GM23338 (cell line): Measurements from ENCODE around the gene MLLT10. TPM values are rescaled to one million over a fixed set of nuclear protein-coding genes. Genes with fewer than 3 reads are reported as not detected.

Experiments
- ATAC-seq: fragments of 200-7000 bp; cut with Tn5 transposase; 3 replicates; pipeline ENCODE4 v1.9.1; 2020
- DNase-seq: peaks from one replicate; pipeline ENCODE4 v3.0.0-alpha.2; 2015; ENCODE audit warnings: low spot score
- H2AFZ ChIP-seq: fragments of 200-600 bp; sonication (generic); 2 replicates; pipeline ENCODE4 v1.8.0; 2016; ENCODE audit warnings: antibody characterized with exemption, mild to moderate bottlenecking, moderate library complexity
- H3F3A ChIP-seq: fragments of 200-600 bp; sonication (generic); replicated peaks from 2 replicates; pipeline ENCODE4 v1.8.0; 2017; ENCODE audit warnings: antibody characterized with exemption, mixed run types, low read depth
- H3K27ac ChIP-seq: fragments of 200-600 bp; sonication (generic); 2 replicates; pipeline ENCODE4 v1.6.1; 2016; ENCODE audit warnings: low read depth
- H3K27me3 ChIP-seq: fragments of 200-600 bp; sonication (generic); 2 replicates; pipeline ENCODE4 v1.8.0; 2016; ENCODE audit warnings: mild to moderate bottlenecking, mixed run types, moderate library complexity; ENCODE audit not compliant: insufficient read depth
- H3K36me3 ChIP-seq: fragments of 200-600 bp; sonication (generic); 2 replicates; pipeline ENCODE4 v1.8.0; 2016; ENCODE audit warnings: mild to moderate bottlenecking; ENCODE audit not compliant: insufficient read depth
- H3K4me1 ChIP-seq: fragments of 200-600 bp; sonication (generic); 2 replicates; pipeline ENCODE4 v1.8.0; 2016; ENCODE audit warnings: mild to moderate bottlenecking, moderate library complexity; ENCODE audit not compliant: insufficient read depth
- H3K4me2 ChIP-seq: fragments of 200-600 bp; sonication (generic); 2 replicates; pipeline ENCODE4 v1.7.1; 2017; ENCODE audit warnings: mixed run types
- H3K4me3 ChIP-seq: fragments of 200-600 bp; sonication (generic); 2 replicates; pipeline ENCODE4 v1.6.1; 2016; ENCODE audit warnings: mixed run types
- H3K79me2 ChIP-seq: fragments of 200-600 bp; sonication (generic); replicated peaks from 2 replicates; pipeline ENCODE4 v1.8.0; 2017; ENCODE audit warnings: mild to moderate bottlenecking; ENCODE audit not compliant: insufficient read depth
- H3K9me2 ChIP-seq: fragments of 200-600 bp; sonication (generic); 2 replicates; pipeline ENCODE4 v1.8.0; 2017; ENCODE audit not compliant: insufficient read depth
- H4K20me1 ChIP-seq: fragments of 200-600 bp; sonication (generic); replicated peaks from 2 replicates; pipeline ENCODE4 v1.8.0; 2017; ENCODE audit warnings: mild to moderate bottlenecking; ENCODE audit not compliant: insufficient read depth
- H3K27ac Mint-ChIP-seq: 2 replicates; pipeline ENCODE4 v1.8.0; 2020; ENCODE audit warnings: inconsistent platforms, mild to moderate bottlenecking, moderate library complexity, mixed read lengths
- H3K27me3 Mint-ChIP-seq: 3 replicates; pipeline ENCODE4 v1.8.0; 2022; ENCODE audit warnings: low read depth, mild to moderate bottlenecking, moderate library complexity, mixed read lengths, inconsistent platforms; ENCODE audit not compliant: insufficient read depth, poor library complexity
- H3K36me3 Mint-ChIP-seq: 3 replicates; pipeline ENCODE4 v1.8.0; 2021; ENCODE audit warnings: low read depth, mild to moderate bottlenecking, inconsistent platforms, moderate library complexity, mixed read lengths
- H3K4me1 Mint-ChIP-seq: 3 replicates; pipeline ENCODE4 v1.8.0; 2020; ENCODE audit warnings: mild to moderate bottlenecking, inconsistent platforms, mixed read lengths
- H3K4me3 Mint-ChIP-seq: 3 replicates; pipeline ENCODE4 v1.8.0; 2021; ENCODE audit warnings: moderate library complexity, mild to moderate bottlenecking, inconsistent platforms, mixed read lengths
- H3K9me3 Mint-ChIP-seq: 3 replicates; pipeline ENCODE4 v1.8.0; 2020; ENCODE audit warnings: moderate library complexity, mild to moderate bottlenecking, inconsistent platforms, mixed read lengths
- CREB1 ChIP-seq: fragments of 250-450 bp; sonication (Bioruptor Pico); IDR thresholded peaks from 2 replicates; pipeline ENCODE4 v1.5.0; 2020; ENCODE audit warnings: low read depth, mild to moderate bottlenecking, moderate library complexity
- EZH2 ChIP-seq: fragments of 200-600 bp; sonication (generic); IDR thresholded peaks from one replicate; pipeline ENCODE4 v1.8.0; 2017; ENCODE audit warnings: antibody characterized with exemption, mild to moderate bottlenecking, low read depth; ENCODE audit not compliant: unreplicated experiment
- EZH2phosphoT487 ChIP-seq: fragments of 200-600 bp; sonication (generic); IDR thresholded peaks from one replicate; pipeline ENCODE4 v1.8.1; 2018; ENCODE audit warnings: antibody characterized with exemption; ENCODE audit not compliant: unreplicated experiment
- JUNB ChIP-seq: IDR thresholded peaks from one replicate; pipeline ENCODE4 v1.6.1; 2016; ENCODE audit warnings: antibody characterized with exemption; ENCODE audit not compliant: unreplicated experiment
- NANOG ChIP-seq: IDR thresholded peaks from 2 replicates; pipeline ENCODE4 v1.6.1; 2016; ENCODE audit warnings: antibody characterized with exemption, borderline replicate concordance
- POLR2AphosphoS5 ChIP-seq: IDR thresholded peaks from 2 replicates; pipeline ENCODE4 v1.6.1; 2016; ENCODE audit warnings: antibody characterized with exemption, low read depth
- STAT1 ChIP-seq: IDR thresholded peaks from one replicate; pipeline ENCODE4 v1.6.1; 2016; ENCODE audit warnings: antibody characterized with exemption; ENCODE audit not compliant: unreplicated experiment
- ZNF114 ChIP-seq: fragments of 250-450 bp; sonication (Bioruptor Pico); IDR thresholded peaks from 2 replicates; pipeline ENCODE4 v1.5.0; 2020; ENCODE audit warnings: mild to moderate bottlenecking, moderate library complexity
- ZNF331 ChIP-seq: fragments of 250-450 bp; sonication (Bioruptor Pico); IDR thresholded peaks from 2 replicates; pipeline ENCODE4 v1.5.0; 2020; ENCODE audit warnings: low read depth, mild to moderate bottlenecking, moderate library complexity
- polyA plus RNA-seq: library from polyadenylated mRNA; unstranded; fragments of >200 nt; fragmentation: Nextera tagmentation; extraction: Ambion mirVana; gene quantifications from 2 replicates; pipeline ENCODE4 v1.2.1, GENCODE V29; 2016
- total RNA-seq: library from RNA; depleted of rRNA; stranded (reverse); fragments of >200 nt; shearing (Covaris generic); gene quantifications from 2 replicates; pipeline ENCODE4 v1.2.3, GENCODE V29; 2014
- TF ChIP-seq, protein P1 (sequence below), 2 experiments: fragments of 200-600 bp in 1 of 2; sonication (generic) in 1 of 2; conservative IDR thresholded peaks; 2 replicates each; pipeline versions ENCODE4 v1.5.1 to v1.6.1; 2016 to 2017; ENCODE audit warnings: antibody characterized with exemption in 2 of 2, low read depth in 2 of 2, mild to moderate bottlenecking in 2 of 2, moderate library complexity in 1 of 2
- TF ChIP-seq, protein P2 (sequence below): fragments of 250-450 bp; sonication (Bioruptor Pico); IDR thresholded peaks from 2 replicates; pipeline ENCODE4 v1.5.0; 2020; ENCODE audit warnings: mild to moderate bottlenecking, moderate library complexity
- TF ChIP-seq, protein P3 (sequence below): IDR thresholded peaks from one replicate; pipeline ENCODE4 v1.6.1; 2018; ENCODE audit warnings: antibody characterized with exemption; ENCODE audit not compliant: unreplicated experiment
- TF ChIP-seq, protein P4 (sequence below): IDR thresholded peaks from 2 replicates; pipeline ENCODE4 v1.6.1; 2016; ENCODE audit warnings: antibody characterized with exemption

The MLLT10 gene
- total and polyA plus RNA-seq, 2 experiments from 2014 or later = 28.8 to 55.4 TPM

DNA sequence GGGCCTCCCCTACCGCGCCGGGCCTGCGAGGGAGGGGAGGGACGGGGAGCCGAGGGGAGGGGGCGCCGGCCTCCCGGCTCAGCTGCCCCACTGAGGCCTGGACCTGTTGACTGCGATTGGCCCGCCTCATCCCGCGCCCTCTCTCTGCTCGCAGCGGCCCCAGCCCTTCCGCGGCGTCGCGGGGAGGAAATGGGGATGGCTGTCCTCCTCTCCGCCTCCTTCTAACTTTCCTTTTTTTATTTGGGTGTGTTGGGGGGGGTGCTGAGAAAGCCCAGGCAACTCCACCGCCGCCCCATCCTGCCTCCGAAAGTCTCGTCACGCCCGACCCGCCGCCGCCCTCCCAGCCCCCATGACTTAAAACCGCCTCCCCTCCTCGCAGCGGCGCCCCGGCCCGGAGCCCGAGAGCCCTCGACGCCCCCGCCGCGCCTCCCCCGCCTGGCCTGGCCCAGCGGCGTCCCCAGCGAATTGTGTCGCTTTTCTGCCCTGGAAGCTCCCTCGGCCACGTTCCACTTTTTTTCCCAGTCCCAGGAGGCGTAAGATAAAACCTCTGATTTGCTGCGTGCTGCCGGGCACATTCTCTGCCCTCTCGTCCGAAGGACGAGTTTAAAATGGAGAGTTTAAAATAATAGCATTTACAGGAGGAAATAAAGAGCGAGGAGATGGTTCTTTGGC is 7.7 kb upstream of the MLLT10 start:
- TF ChIP-seq, protein P1, sequence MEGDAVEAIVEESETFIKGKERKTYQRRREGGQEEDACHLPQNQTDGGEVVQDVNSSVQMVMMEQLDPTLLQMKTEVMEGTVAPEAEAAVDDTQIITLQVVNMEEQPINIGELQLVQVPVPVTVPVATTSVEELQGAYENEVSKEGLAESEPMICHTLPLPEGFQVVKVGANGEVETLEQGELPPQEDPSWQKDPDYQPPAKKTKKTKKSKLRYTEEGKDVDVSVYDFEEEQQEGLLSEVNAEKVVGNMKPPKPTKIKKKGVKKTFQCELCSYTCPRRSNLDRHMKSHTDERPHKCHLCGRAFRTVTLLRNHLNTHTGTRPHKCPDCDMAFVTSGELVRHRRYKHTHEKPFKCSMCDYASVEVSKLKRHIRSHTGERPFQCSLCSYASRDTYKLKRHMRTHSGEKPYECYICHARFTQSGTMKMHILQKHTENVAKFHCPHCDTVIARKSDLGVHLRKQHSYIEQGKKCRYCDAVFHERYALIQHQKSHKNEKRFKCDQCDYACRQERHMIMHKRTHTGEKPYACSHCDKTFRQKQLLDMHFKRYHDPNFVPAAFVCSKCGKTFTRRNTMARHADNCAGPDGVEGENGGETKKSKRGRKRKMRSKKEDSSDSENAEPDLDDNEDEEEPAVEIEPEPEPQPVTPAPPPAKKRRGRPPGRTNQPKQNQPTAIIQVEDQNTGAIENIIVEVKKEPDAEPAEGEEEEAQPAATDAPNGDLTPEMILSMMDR (conservative IDR thresholded peaks at IDR 0.05; ENCODE audit: low read depth in 2 of 2) = no peak
- TF ChIP-seq POLR2AphosphoS5 (no peak; the same call in none of the 2 replicates), ZNF331 (CRISPR knock-in tag) (no peak), JUNB (no peak), EZH2 (no peak), CREB1 (CRISPR knock-in tag) (no peak), STAT1 (no peak), EZH2phosphoT487 (no peak), ZNF114 (CRISPR knock-in tag) (no peak), NANOG (no peak)
- TF ChIP-seq, protein P2, sequence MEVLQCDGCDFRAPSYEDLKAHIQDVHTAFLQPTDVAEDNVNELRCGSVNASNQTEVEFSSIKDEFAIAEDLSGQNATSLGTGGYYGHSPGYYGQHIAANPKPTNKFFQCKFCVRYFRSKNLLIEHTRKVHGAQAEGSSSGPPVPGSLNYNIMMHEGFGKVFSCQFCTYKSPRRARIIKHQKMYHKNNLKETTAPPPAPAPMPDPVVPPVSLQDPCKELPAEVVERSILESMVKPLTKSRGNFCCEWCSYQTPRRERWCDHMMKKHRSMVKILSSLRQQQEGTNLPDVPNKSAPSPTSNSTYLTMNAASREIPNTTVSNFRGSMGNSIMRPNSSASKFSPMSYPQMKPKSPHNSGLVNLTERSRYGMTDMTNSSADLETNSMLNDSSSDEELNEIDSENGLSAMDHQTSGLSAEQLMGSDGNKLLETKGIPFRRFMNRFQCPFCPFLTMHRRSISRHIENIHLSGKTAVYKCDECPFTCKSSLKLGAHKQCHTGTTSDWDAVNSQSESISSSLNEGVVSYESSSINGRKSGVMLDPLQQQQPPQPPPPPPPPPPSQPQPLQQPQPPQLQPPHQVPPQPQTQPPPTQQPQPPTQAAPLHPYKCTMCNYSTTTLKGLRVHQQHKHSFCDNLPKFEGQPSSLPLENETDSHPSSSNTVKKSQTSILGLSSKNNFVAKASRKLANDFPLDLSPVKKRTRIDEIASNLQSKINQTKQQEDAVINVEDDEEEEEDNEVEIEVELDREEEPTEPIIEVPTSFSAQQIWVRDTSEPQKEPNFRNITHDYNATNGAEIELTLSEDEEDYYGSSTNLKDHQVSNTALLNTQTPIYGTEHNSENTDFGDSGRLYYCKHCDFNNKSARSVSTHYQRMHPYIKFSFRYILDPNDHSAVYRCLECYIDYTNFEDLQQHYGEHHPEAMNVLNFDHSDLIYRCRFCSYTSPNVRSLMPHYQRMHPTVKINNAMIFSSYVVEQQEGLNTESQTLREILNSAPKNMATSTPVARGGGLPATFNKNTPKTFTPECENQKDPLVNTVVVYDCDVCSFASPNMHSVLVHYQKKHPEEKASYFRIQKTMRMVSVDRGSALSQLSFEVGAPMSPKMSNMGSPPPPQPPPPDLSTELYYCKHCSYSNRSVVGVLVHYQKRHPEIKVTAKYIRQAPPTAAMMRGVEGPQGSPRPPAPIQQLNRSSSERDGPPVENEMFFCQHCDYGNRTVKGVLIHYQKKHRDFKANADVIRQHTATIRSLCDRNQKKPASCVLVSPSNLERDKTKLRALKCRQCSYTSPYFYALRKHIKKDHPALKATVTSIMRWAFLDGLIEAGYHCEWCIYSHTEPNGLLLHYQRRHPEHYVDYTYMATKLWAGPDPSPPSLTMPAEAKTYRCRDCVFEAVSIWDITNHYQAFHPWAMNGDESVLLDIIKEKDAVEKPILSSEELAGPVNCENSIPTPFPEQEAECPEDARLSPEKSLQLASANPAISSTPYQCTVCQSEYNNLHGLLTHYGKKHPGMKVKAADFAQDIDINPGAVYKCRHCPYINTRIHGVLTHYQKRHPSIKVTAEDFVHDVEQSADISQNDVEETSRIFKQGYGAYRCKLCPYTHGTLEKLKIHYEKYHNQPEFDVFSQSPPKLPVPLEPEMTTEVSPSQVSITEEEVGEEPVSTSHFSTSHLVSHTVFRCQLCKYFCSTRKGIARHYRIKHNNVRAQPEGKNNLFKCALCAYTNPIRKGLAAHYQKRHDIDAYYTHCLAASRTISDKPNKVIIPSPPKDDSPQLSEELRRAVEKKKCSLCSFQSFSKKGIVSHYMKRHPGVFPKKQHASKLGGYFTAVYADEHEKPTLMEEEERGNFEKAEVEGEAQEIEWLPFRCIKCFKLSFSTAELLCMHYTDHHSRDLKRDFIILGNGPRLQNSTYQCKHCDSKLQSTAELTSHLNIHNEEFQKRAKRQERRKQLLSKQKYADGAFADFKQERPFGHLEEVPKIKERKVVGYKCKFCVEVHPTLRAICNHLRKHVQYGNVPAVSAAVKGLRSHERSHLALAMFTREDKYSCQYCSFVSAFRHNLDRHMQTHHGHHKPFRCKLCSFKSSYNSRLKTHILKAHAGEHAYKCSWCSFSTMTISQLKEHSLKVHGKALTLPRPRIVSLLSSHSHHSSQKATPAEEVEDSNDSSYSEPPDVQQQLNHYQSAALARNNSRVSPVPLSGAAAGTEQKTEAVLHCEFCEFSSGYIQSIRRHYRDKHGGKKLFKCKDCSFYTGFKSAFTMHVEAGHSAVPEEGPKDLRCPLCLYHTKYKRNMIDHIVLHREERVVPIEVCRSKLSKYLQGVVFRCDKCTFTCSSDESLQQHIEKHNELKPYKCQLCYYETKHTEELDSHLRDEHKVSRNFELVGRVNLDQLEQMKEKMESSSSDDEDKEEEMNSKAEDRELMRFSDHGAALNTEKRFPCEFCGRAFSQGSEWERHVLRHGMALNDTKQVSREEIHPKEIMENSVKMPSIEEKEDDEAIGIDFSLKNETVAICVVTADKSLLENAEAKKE = no peak
- TF ChIP-seq, protein P3, sequence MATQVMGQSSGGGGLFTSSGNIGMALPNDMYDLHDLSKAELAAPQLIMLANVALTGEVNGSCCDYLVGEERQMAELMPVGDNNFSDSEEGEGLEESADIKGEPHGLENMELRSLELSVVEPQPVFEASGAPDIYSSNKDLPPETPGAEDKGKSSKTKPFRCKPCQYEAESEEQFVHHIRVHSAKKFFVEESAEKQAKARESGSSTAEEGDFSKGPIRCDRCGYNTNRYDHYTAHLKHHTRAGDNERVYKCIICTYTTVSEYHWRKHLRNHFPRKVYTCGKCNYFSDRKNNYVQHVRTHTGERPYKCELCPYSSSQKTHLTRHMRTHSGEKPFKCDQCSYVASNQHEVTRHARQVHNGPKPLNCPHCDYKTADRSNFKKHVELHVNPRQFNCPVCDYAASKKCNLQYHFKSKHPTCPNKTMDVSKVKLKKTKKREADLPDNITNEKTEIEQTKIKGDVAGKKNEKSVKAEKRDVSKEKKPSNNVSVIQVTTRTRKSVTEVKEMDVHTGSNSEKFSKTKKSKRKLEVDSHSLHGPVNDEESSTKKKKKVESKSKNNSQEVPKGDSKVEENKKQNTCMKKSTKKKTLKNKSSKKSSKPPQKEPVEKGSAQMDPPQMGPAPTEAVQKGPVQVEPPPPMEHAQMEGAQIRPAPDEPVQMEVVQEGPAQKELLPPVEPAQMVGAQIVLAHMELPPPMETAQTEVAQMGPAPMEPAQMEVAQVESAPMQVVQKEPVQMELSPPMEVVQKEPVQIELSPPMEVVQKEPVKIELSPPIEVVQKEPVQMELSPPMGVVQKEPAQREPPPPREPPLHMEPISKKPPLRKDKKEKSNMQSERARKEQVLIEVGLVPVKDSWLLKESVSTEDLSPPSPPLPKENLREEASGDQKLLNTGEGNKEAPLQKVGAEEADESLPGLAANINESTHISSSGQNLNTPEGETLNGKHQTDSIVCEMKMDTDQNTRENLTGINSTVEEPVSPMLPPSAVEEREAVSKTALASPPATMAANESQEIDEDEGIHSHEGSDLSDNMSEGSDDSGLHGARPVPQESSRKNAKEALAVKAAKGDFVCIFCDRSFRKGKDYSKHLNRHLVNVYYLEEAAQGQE = no peak
- TF ChIP-seq, protein P4, sequence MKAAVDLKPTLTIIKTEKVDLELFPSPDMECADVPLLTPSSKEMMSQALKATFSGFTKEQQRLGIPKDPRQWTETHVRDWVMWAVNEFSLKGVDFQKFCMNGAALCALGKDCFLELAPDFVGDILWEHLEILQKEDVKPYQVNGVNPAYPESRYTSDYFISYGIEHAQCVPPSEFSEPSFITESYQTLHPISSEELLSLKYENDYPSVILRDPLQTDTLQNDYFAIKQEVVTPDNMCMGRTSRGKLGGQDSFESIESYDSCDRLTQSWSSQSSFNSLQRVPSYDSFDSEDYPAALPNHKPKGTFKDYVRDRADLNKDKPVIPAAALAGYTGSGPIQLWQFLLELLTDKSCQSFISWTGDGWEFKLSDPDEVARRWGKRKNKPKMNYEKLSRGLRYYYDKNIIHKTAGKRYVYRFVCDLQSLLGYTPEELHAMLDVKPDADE = no peak
- peaks cover 17% of the 10 kb centered on the region for H3K27me3 Mint-ChIP-seq
- H3K9me3 Mint-ChIP-seq = no peaks in the 10 kb centered on the region; the same call in 2 of the 3 replicates
- peak overlapping the region; percentile 99 for H3K27ac Mint-ChIP-seq
- Histone ChIP-seq H2AFZ (no peak overlapping the region), H3K79me2 (no peaks in the 10 kb centered on the region; the same call in 1 of the 2 replicates), H3K4me2 (peak overlapping the region; percentile 89), H3K9me2 (no peaks in the 10 kb centered on the region), H3K27ac (peak overlapping the region; percentile 98), H3F3A (peaks cover 8% of the 10 kb centered on the region; the same call in 1 of the 2 replicates), H3K4me1 (peaks cover 53% of the 10 kb centered on the region), H3K36me3 (no peaks in the 10 kb centered on the region), H4K20me1 (no peaks in the 10 kb centered on the region), H3K27me3 (no peaks in the 10 kb centered on the region; the same call in 1 of the 2 replicates), H3K4me3 (peak overlapping the region; percentile 60)
- peaks cover 53% of the 10 kb centered on the region for H3K4me1 Mint-ChIP-seq
- peak; percentile 81 for DNase-seq
- H3K4me3 Mint-ChIP-seq = peak overlapping the region; percentile 91
- H3K36me3 Mint-ChIP-seq = no peaks in the 10 kb centered on the region; the same call in 2 of the 3 replicates
- ATAC-seq = peak; percentile 72
